ENCODE measurements around the gene BEST3. TPM values are rescaled to one million over a fixed set of nuclear protein-coding genes. Genes with fewer than 3 reads are reported as not detected.
"Not testable (repeated sequence)": the region's sequence is repeated elsewhere in the genome, so short reads cannot be mapped to it uniquely, and the experiment has no call there.

The BEST3 gene
- total and polyA plus RNA-seq, 8 donors = 0.37 TPM; not detected in 7

GRCh38 chr12:69610126-69610525 lies 89.0 kb downstream of the BEST3 start:
- H3K9me3 ChIP-seq = no peaks in the 10 kb centered on the region
- no peaks in the 10 kb centered on the region for H3K36me3 ChIP-seq
- no peaks in the 10 kb centered on the region for H3K27me3 ChIP-seq
- no peak overlapping the region for H3K4me3 ChIP-seq
- no peak overlapping the region for H3K27ac ChIP-seq
- WGBS, 5 donors = 87 to 93% (median 92%) methylated on average over 12 to 15 of the region's 15 CpGs
- H3K4me1 ChIP-seq = no peaks in the 10 kb centered on the region
- TF ChIP-seq EP300 (IDR thresholded peaks at IDR 0.05) (no peak), POLR2AphosphoS5 (IDR thresholded peaks at IDR 0.05) (no peak), POLR2A (IDR thresholded peaks at IDR 0.05) (no peak)
- TF ChIP-seq, protein P1, sequence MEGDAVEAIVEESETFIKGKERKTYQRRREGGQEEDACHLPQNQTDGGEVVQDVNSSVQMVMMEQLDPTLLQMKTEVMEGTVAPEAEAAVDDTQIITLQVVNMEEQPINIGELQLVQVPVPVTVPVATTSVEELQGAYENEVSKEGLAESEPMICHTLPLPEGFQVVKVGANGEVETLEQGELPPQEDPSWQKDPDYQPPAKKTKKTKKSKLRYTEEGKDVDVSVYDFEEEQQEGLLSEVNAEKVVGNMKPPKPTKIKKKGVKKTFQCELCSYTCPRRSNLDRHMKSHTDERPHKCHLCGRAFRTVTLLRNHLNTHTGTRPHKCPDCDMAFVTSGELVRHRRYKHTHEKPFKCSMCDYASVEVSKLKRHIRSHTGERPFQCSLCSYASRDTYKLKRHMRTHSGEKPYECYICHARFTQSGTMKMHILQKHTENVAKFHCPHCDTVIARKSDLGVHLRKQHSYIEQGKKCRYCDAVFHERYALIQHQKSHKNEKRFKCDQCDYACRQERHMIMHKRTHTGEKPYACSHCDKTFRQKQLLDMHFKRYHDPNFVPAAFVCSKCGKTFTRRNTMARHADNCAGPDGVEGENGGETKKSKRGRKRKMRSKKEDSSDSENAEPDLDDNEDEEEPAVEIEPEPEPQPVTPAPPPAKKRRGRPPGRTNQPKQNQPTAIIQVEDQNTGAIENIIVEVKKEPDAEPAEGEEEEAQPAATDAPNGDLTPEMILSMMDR (IDR thresholded peaks at IDR 0.05) = no peak
- intact Hi-C loops (cut with DNase I; ENCODE audit: low total_unique reads) = no loop called here
- no peak for DNase-seq

DNA sequence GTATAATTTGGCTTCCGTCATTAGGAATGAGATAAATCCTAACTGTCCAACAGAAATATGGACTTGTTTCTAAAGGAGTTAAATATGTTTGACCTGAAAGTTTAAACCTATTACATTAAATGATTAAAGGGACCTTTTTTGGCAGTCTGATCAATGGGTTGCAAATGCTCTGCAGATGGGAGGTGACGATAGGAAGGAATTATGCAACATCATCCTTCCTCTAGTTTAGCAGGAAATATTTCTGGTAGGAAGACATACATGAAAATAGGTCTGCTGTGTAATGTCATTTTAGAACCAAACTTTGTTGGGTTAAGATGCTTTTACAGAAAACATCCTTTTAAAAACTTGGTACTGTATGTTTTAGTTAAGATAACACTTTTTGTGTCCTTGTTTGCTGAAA lies 91.0 kb downstream of the BEST3 start:
- Histone ChIP-seq H3K36me3 (peaks cover 4 to 6% (median 5%) of the 10 kb centered on the region in 4 donors), H3K27ac (no peak overlapping the region), H3K4me3 (no peak overlapping the region), H3K9me3 (no peaks in the 10 kb centered on the region), H3K4me1 (no peaks in the 10 kb centered on the region), H3K27me3 (no peaks in the 10 kb centered on the region)
- no peak for DNase-seq
- no peak for TF ChIP-seq EP300 (IDR thresholded peaks at IDR 0.05)
- TF ChIP-seq POLR2AphosphoS5 (IDR thresholded peaks at IDR 0.05) = no peak
- no peak for TF ChIP-seq POLR2A (IDR thresholded peaks at IDR 0.05)
- TF ChIP-seq, protein P1 (IDR thresholded peaks at IDR 0.05) = no peak
- intact Hi-C loops (cut with DNase I; ENCODE audit: low total_unique reads) = no loop called here
- 51 to 67% (median 61%) methylated on average over 2 of the region's 2 CpGs for WGBS, 5 donors

DNA sequence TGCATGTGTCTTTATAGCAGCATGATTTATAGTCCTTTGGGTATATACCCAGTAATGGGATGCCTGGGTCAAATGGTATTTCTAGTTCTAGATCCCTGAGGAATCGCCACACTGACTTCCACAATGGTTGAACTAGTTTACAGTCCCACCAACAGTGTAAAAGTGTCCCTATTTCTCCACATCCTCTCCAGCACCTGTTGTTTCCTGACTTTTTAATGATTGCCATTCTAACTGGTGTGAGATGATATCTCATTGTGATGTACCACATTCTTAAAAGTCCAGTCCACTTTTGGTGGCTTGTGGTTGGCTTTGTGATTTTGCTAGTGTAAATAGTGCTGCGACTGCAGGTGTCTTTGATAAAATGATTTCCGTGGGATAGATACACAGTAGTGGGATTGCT lies 94.8 kb downstream of the BEST3 start:
- 49 to 58% (median 56%) methylated on average over 2 of the region's 3 CpGs for WGBS, 5 donors
- DNase-seq; H3K27me3 ChIP-seq; H3K9me3 ChIP-seq; H3K4me1 ChIP-seq; H3K4me3 ChIP-seq; intact Hi-C loops (cut with DNase I; ENCODE audit: low total_unique reads); H3K27ac ChIP-seq: not testable (repeated sequence)
- peaks cover 31 to 44% (median 43%) of the 10 kb centered on the region in 4 donors for H3K36me3 ChIP-seq

Other genes with a start within 250 kb of the BEST3 start
- gene FRS2, start 228.9 kb downstream of the BEST3 start, total RNA-seq = 10 to 100 TPM in 4 of 5 donors, 1 to 10 TPM in 1; 2.0 to 71.0 (median 31.7) TPM
- 10 to 100 TPM in 1 of 3 donors, 1 to 10 TPM in 2; 3.4 to 10.2 (median 8.2) TPM for gene FRS2, start 228.9 kb downstream of the BEST3 start, polyA plus RNA-seq
- gene CCT2, start 113.8 kb downstream of the BEST3 start, total RNA-seq = 100 to 1,000 TPM in 1 of 5 donors, 10 to 100 TPM in 4; 43.3 to 137 (median 53.7) TPM
- 100 to 1,000 TPM in 1 of 3 donors, 10 to 100 TPM in 2; 83.2 to 102 (median 89.5) TPM for gene CCT2, start 113.8 kb downstream of the BEST3 start, polyA plus RNA-seq
- not detected for gene LRRC10, start 88.4 kb downstream of the BEST3 start, total RNA-seq
- gene LRRC10, start 88.4 kb downstream of the BEST3 start, polyA plus RNA-seq = not detected
- gene RAB3IP, start 39.6 kb upstream of the BEST3 start, total RNA-seq = 10 to 100 TPM; 13.9 to 33.0 (median 27.8) TPM
- 10 to 100 TPM; 14.4 to 26.5 (median 17.7) TPM for gene RAB3IP, start 39.6 kb upstream of the BEST3 start, polyA plus RNA-seq
- under 1 TPM in 1 of 5 donors, not detected in 4; 0.18 TPM for gene MYRFL, start 125.9 kb upstream of the BEST3 start, total RNA-seq
- gene MYRFL, start 125.9 kb upstream of the BEST3 start, polyA plus RNA-seq = under 1 TPM in 2 of 3 donors, not detected in 1; 0.13 to 0.19 TPM